IMR-90 (cell line): ENCODE results near the gene RMC1. TPM values are rescaled to one million over a fixed set of nuclear protein-coding genes. Genes with fewer than 3 reads are reported as not detected.

Experiments used
- ATAC-seq: fragments of 200-7000 bp; cut with Tn5 transposase; 2 replicates; pipeline ENCODE4 v1.9.1; 2020; ENCODE audit warnings: low read depth, mild to moderate bottlenecking, moderate library complexity
- BruUV-seq: library from RNA; stranded (reverse); fragments of 400-500 nt; replicated peaks from 2 replicates; lab custom pipeline; 2021; lab: Mats Ljungman, UMichigan
- CTCF ChIA-PET: fragments of 300-600 bp; formaldehyde crosslinking; extraction: SDS; loops from one replicate; lab custom pipeline; 2021; ENCODE audit warnings: antibody characterized with exemption; lab: Yijun Ruan, JAX
- POLR2A ChIA-PET: fragments of 300-600 bp; sonication (Branson Sonifier 250); formaldehyde crosslinking; loops from one replicate; lab custom pipeline; 2022; ENCODE audit warnings: antibody characterized with exemption; ENCODE audit not compliant: unreplicated experiment; lab: Charles Lee
- DNase-seq: peaks from one replicate; pipeline ENCODE4 v3.0.0; 2013
- H2AFZ ChIP-seq: replicated peaks from 2 replicates; pipeline ENCODE3; 2013; ENCODE audit warnings: low read length, mild to moderate bottlenecking; ENCODE audit not compliant: poor library complexity
- H2AK5ac ChIP-seq: 2 replicates; pipeline ENCODE4 v1.6.1; 2013; ENCODE audit warnings: low read depth, low read length, inconsistent platforms
- H2AK9ac ChIP-seq: replicated peaks from 2 replicates; pipeline ENCODE3; 2013; ENCODE audit warnings: mild to moderate bottlenecking, low read depth, low read length, moderate library complexity; ENCODE audit not compliant: poor library complexity
- H2BK120ac ChIP-seq: 2 replicates; pipeline ENCODE4 v1.6.1; 2013; ENCODE audit warnings: low read depth, low read length, inconsistent platforms
- H2BK15ac ChIP-seq: 3 replicates; pipeline ENCODE4 v1.6.1; 2013; ENCODE audit warnings: low read depth, low read length, inconsistent platforms
- H2BK20ac ChIP-seq: 2 replicates; pipeline ENCODE4 v1.6.1; 2013; ENCODE audit warnings: low read depth, mild to moderate bottlenecking, inconsistent platforms, low read length, moderate library complexity
- H2BK5ac ChIP-seq: 2 replicates; pipeline ENCODE4 v1.6.1; 2013; ENCODE audit warnings: mild to moderate bottlenecking, low read depth, low read length, inconsistent platforms; ENCODE audit not compliant: poor library complexity, severe bottlenecking
- H3K14ac ChIP-seq: replicated peaks from 2 replicates; pipeline ENCODE4 v1.6.1; 2013; ENCODE audit warnings: low read depth, low read length, inconsistent platforms
- H3K18ac ChIP-seq: 2 replicates; pipeline ENCODE4 v1.6.1; 2013; ENCODE audit warnings: low read depth, low read length, control low read depth
- H3K23ac ChIP-seq: 2 replicates; pipeline ENCODE4 v1.6.1; 2013; ENCODE audit warnings: low read depth, low read length, inconsistent platforms
- H3K27ac ChIP-seq: 2 replicates; pipeline ENCODE4 v1.5.1; 2013; ENCODE audit warnings: mild to moderate bottlenecking, control low read depth, low read length; ENCODE audit not compliant: insufficient read depth
- H3K27me3 ChIP-seq: 2 replicates; pipeline ENCODE4 v1.6.1; 2013; ENCODE audit warnings: low read length; ENCODE audit not compliant: control insufficient read depth, insufficient read depth
- H3K36me3 ChIP-seq: 2 replicates; pipeline ENCODE4 v1.6.1; 2013; ENCODE audit warnings: low read length, mixed read lengths; ENCODE audit not compliant: control insufficient read depth, insufficient read depth
- H3K4ac ChIP-seq: 2 replicates; pipeline ENCODE4 v1.6.1; 2013; ENCODE audit warnings: low read depth, low read length, inconsistent platforms
- H3K4me1 ChIP-seq: 2 replicates; pipeline ENCODE4 v1.6.1; 2013; ENCODE audit warnings: low read length, mixed read lengths; ENCODE audit not compliant: control insufficient read depth, insufficient read depth
- H3K4me2 ChIP-seq: 2 replicates; pipeline ENCODE4 v1.6.1; 2013; ENCODE audit warnings: low read depth, mild to moderate bottlenecking, control low read depth, low read length, moderate library complexity
- H3K4me3 ChIP-seq: 2 replicates; pipeline ENCODE4 v1.5.1; 2013; ENCODE audit warnings: low read depth, mild to moderate bottlenecking, control low read depth, low read length, moderate library complexity; ENCODE audit not compliant: insufficient read depth
- H3K56ac ChIP-seq: 2 replicates; pipeline ENCODE4 v1.6.1; 2013; ENCODE audit warnings: low read length, inconsistent platforms; ENCODE audit not compliant: insufficient read depth; ENCODE audit errors: extremely low read depth
- H3K79me1 ChIP-seq, 2 experiments: 2 replicates each; pipeline ENCODE4 v1.6.1; 2013; ENCODE audit warnings: low read length in 2 of 2, inconsistent platforms in 1 of 2, low read depth in 1 of 2
- H3K9ac ChIP-seq: 2 replicates; pipeline ENCODE4 v1.6.1; 2013; ENCODE audit warnings: low read depth, low read length, control low read depth
- H3K9me1 ChIP-seq: 2 replicates; pipeline ENCODE4 v1.6.1; 2013; ENCODE audit warnings: low read length, inconsistent platforms; ENCODE audit not compliant: insufficient read depth
- H3K9me3 ChIP-seq: 2 replicates; pipeline ENCODE4 v1.6.1; 2013; ENCODE audit warnings: low read length; ENCODE audit not compliant: control insufficient read depth, insufficient read depth
- H4K20me1 ChIP-seq: 2 replicates; pipeline ENCODE4 v1.6.1; 2013; ENCODE audit warnings: low read length, inconsistent platforms; ENCODE audit not compliant: insufficient read depth
- H4K5ac ChIP-seq: 2 replicates; pipeline ENCODE4 v1.6.1; 2013; ENCODE audit warnings: mild to moderate bottlenecking, low read depth, low read length, control low read depth
- H4K8ac ChIP-seq, 2 experiments: 2 replicates each; pipeline ENCODE4 v1.6.1; 2013; ENCODE audit warnings: low read depth in 2 of 2, low read length in 2 of 2, control low read depth in 1 of 2, inconsistent platforms in 1 of 2
- H4K91ac ChIP-seq: 2 replicates; pipeline ENCODE4 v1.6.1; 2013; ENCODE audit warnings: low read depth, low read length, inconsistent platforms; ENCODE audit not compliant: insufficient read depth
- CEBPB ChIP-seq: IDR thresholded peaks from 2 replicates; pipeline ENCODE4 v1.6.1; 2012; ENCODE audit warnings: low read depth, low read length, improper control_type of control experiment
- SMC3 ChIP-seq: fragments of 150-350 bp; IDR thresholded peaks from 2 replicates; pipeline ENCODE4 v1.6.1; 2016; ENCODE audit warnings: low read depth, mild to moderate bottlenecking, antibody characterized with exemption, low read length, moderate library complexity
- WGBS, 2 experiments: methylation state at CpG; one replicate each; pipeline versions ENCODE4 v1.1.5 to v1.1.7; 2013; ENCODE audit warnings: missing lambda C conversion rate in 2 of 2; ENCODE audit not compliant: insufficient read length in 1 of 2; ENCODE audit errors: extremely low coverage in 2 of 2; 5-methylcytosine and 5-hydroxymethylcytosine counted together
- dilution Hi-C: fragments of 300-500 bp; cut with HindIII; formaldehyde crosslinking; loops from one replicate; pipeline ENCODE4 v1.14.3; 2018; ENCODE audit warnings: low sequenced_read_pairs; ENCODE audit not compliant: unreplicated experiment
- in situ Hi-C: fragments of 300-500 bp; cut with MboI; formaldehyde crosslinking; loops from 3 replicates; pipeline ENCODE4 v1.14.3; 2019; ENCODE audit warnings: low sequenced_read_pairs, inconsistent platforms, mixed read lengths
- intact Hi-C: fragments of 100-400 bp; cut with micrococcal nuclease; formaldehyde crosslinking; loops from 2 replicates; pipeline ENCODE4 v1.10.0; 2022
- polyA plus RNA-seq, 3 experiments: library from polyadenylated mRNA; depleted of rRNA; stranded (reverse); fragments of >200 nt; gene quantifications; 2 replicates each; pipeline ENCODE4 v1.2.3, GENCODE V29; 2012; ENCODE audit warnings: low replicate concordance in 1 of 3
- total RNA-seq: library from RNA; depleted of rRNA; stranded (reverse); fragments of >200 nt; gene quantifications from 2 replicates; pipeline ENCODE4 v1.2.3, GENCODE V29; 2012

Gene RMC1
- total and polyA plus RNA-seq, 2 of the 4 experiments (the other 2 are of a cell fraction), result 14.2 to 18.0 TPM

DNA sequence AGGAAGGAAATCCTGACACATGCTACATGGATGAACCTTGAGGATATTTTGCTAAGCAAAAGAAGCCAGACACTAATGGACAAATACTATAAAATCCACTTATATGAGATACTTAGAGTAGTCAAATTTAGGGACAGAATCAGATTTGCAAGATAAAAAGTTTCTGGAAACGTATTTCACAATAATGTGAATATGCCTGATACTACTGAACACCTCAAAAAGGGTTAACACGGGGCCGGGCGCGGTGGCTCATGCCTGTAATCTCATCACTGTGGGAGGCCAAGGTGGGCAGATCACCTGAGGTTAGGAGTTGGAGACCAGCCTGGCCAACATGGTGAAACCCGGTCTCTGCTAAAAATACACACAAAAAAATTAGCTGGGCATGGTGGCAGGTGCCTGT lies 1.7 kb upstream of the RMC1 start:
- Histone ChIP-seq H3K4me3 (no peak overlapping the region), H4K8ac (no peak overlapping the region), H3K27ac (no peak overlapping the region), H3K9ac (no peak overlapping the region), H2BK20ac (no peak overlapping the region), H3K36me3 (peaks cover 2% of the 10 kb centered on the region; the same call in 1 of the 2 replicates), H3K23ac (no peak overlapping the region), H3K4me2 (no peak overlapping the region), H3K9me3 (no peaks in the 10 kb centered on the region), H3K18ac (no peak overlapping the region), H3K79me1 (peaks cover 16 to 34% of the 10 kb centered on the region in 2 experiments), H2AK5ac (no peak overlapping the region), H3K27me3 (no peaks in the 10 kb centered on the region), H2AFZ (no peak overlapping the region), H3K14ac (no peak overlapping the region), H4K91ac (no peak overlapping the region), H3K56ac (no peak overlapping the region), H3K9me1 (peaks cover 13% of the 10 kb centered on the region), H2AK9ac (no peak overlapping the region), H4K5ac (no peak overlapping the region), H3K4ac (no peak overlapping the region), H2BK120ac (no peak overlapping the region), H3K4me1 (peaks cover 12% of the 10 kb centered on the region), H2BK15ac (no peak overlapping the region), H2BK5ac (no peak overlapping the region), H4K20me1 (peaks cover 4% of the 10 kb centered on the region; the same call in 1 of the 2 replicates)
- intact Hi-C loops, result loop anchor here (5.0 kb wide), 1 partner anchor 86 kb away; the partner anchor contains the start of gene NPC1
- dilution Hi-C loops, result no loop called here
- in situ Hi-C loops, result no loop called here
- no peak for TF ChIP-seq SMC3
- peak; percentile 42; the same call in 1 of the 2 replicates for TF ChIP-seq CEBPB
- CTCF ChIA-PET, result no interaction called here
- ATAC-seq (no peak), DNase-seq (no peak)
- POLR2A ChIA-PET, result no interaction called here
- BruUV-seq, result no TSS peak
- no CpG with 5 or more reads among the region's 6 CpGs for WGBS, 2 experiments
